ENCODE data around the gene PHLPP2.

DNA sequence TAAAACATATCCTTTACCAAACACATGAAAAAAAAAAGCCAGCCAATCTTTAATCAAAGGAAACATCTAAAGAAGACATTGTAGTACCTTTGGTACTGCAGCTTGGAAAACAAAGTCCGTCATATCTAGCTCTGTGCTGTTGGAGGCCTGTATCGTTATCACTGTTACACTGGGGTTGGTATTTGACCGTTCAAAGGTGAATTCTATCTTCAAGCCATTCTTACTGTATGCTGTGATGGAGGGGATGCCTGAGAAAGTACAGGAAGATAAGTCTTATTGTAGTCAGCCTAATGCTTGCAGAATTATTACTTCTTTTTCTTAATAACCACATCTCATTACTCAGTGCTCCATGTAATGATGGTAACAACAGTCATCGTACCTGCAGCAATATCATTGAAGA, 14.4 kb upstream of the PHLPP2 start:
- TF ChIP-seq CTCF (conservative IDR thresholded peaks at IDR 0.05 in 1 of 2, IDR thresholded peaks at IDR 0.05 in 1 of 2; ENCODE audit: low read depth in 1 of 2, low read length in 2 of 2) (no peak), EZH2 (IDR thresholded peaks at IDR 0.05; ENCODE audit: low read length, missing control alignments) (no peak)
